ENCODE measurements around the gene KRT74. TPM values are rescaled to one million over a fixed set of nuclear protein-coding genes. Genes with fewer than 3 reads are reported as not detected.

The KRT74 gene
- total RNA-seq, 1 experiment from 2014 or later = not detected

- DNase-seq (ENCODE audit: low read depth in 1 of 2, low spot score in 2 of 2) = no peak
- H3K4me3 ChIP-seq = no peak overlapping the region
- peaks cover 7% of the 10 kb centered on the region for H3K4me1 ChIP-seq (replicated peaks)
- no peaks in the 10 kb centered on the region for H3K36me3 ChIP-seq
- H3K27ac ChIP-seq = no peak overlapping the region
- H3K9me3 ChIP-seq (replicated peaks) = no peaks in the 10 kb centered on the region
- 0 out of 2 replicates have a peak, but pooled peaks cover 18% of the 10 kb centered on the region for H3K27me3 ChIP-seq (replicated peaks)
These were observed 39.8 kb downstream of the KRT74 start for GRCh38 chr12:52533686-52534470.

DNA sequence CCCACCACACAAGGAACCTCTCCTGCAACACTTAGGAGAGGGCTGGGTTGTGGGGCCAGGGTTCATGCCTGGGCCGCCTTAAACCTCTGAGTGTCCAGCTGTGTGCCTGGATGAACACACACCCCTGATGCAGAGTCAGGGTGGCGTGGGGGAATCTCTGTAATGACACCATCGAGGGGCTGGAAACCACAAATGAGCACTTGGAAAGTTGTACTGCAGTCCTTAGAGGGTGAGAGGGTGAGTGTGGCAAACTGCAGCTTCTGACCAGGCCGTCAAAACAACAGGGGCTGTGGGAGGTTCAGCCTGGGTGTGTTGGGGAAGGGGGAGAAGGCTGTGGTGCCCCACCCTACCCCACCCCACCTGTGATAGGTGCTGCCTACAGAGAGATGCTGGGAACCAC, 41.0 kb downstream of the KRT74 start:
- Histone ChIP-seq H3K4me1 (replicated peaks) (no peaks in the 10 kb centered on the region), H3K27me3 (replicated peaks) (0 out of 2 replicates have a peak, but pooled peaks cover 18% of the 10 kb centered on the region), H3K36me3 (no peaks in the 10 kb centered on the region), H3K9me3 (replicated peaks) (no peaks in the 10 kb centered on the region), H3K4me3 (no peak overlapping the region), H3K27ac (no peak overlapping the region)
- DNase-seq (ENCODE audit: low read depth in 1 of 2, low spot score in 2 of 2) = no peak

- H3K36me3 ChIP-seq = no peaks in the 10 kb centered on the region
- H3K27ac ChIP-seq = no peak overlapping the region
- no peak for DNase-seq (ENCODE audit: low read depth in 1 of 2, low spot score in 2 of 2)
- no peak overlapping the region for H3K4me3 ChIP-seq
- 0 out of 2 replicates have a peak, but pooled peaks cover 18% of the 10 kb centered on the region for H3K27me3 ChIP-seq (replicated peaks)
- no peaks in the 10 kb centered on the region for H3K9me3 ChIP-seq (replicated peaks)
- H3K4me1 ChIP-seq (replicated peaks) = no peaks in the 10 kb centered on the region
These were observed 41.9 kb downstream of the KRT74 start for GRCh38 chr12:52531566-52532300.

- Histone ChIP-seq H3K9me3 (replicated peaks) (no peaks in the 10 kb centered on the region), H3K27ac (no peak overlapping the region), H3K4me1 (replicated peaks) (no peaks in the 10 kb centered on the region), H3K4me3 (no peak overlapping the region), H3K36me3 (no peaks in the 10 kb centered on the region), H3K27me3 (replicated peaks) (0 out of 2 replicates have a peak, but pooled peaks cover 14% of the 10 kb centered on the region)
- DNase-seq (ENCODE audit: low read depth in 1 of 2, low spot score in 2 of 2) = no peak
These were observed 42.7 kb downstream of the KRT74 start for GRCh38 chr12:52530905-52531304.

- no peak for DNase-seq (ENCODE audit: low read depth in 1 of 2, low spot score in 2 of 2)
- no peaks in the 10 kb centered on the region for H3K4me1 ChIP-seq (replicated peaks)
- no peaks in the 10 kb centered on the region for H3K36me3 ChIP-seq
- no peaks in the 10 kb centered on the region for H3K9me3 ChIP-seq (replicated peaks)
- H3K4me3 ChIP-seq = no peak overlapping the region
- H3K27me3 ChIP-seq (replicated peaks) = 0 out of 2 replicates have a peak, but pooled peaks cover 13% of the 10 kb centered on the region
- H3K27ac ChIP-seq = no peak overlapping the region
These were observed 43.3 kb downstream of the KRT74 start for GRCh38 chr12:52530366-52530765.

DNA sequence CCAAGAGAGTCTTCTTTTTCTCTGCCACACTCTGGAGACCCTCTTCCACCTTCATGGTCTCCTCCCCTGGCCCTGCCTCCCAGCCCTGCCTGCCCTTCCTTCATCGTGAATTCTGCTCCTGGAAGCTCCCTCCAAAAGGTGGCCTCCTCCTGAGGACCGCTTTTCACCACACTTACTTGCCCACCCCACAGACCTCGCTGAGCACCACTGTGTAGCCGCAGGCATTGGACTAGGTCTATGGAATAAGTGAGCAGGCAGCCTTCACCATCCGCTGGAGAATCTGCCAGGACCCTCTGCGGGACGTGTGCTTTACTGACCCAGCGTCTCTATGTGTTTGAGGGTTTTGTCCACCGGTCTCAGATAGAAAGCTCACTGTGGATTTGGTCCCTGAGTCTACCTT, 43.8 kb downstream of the KRT74 start:
- no peak for DNase-seq (ENCODE audit: low read depth in 1 of 2, low spot score in 2 of 2)
- H3K27me3 ChIP-seq (replicated peaks) = 0 out of 2 replicates have a peak, but pooled peaks cover 13% of the 10 kb centered on the region
- H3K36me3 ChIP-seq = no peaks in the 10 kb centered on the region
- H3K4me3 ChIP-seq = no peak overlapping the region
- H3K27ac ChIP-seq = no peak overlapping the region
- no peaks in the 10 kb centered on the region for H3K4me1 ChIP-seq (replicated peaks)
- no peaks in the 10 kb centered on the region for H3K9me3 ChIP-seq (replicated peaks)

DNA sequence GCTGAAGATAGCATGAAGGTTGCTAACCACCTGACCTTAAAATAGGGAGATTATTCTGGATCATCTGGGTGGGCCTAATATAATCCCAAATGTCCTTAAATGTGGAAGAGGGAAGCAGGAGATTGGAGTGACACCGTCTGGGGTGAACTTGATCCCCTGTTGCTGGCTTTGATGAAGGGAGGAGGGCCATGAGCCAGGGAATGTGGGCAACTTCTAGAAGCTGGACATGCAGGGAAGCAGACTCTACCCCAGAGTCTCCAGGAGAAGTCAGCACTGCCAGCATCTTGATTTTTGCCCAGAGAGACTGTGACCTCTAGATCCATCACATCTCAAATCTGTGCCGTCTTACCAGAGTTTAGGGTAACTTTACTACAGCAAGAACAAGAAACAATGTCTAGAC, 44.2 kb downstream of the KRT74 start:
- Histone ChIP-seq H3K27ac (no peak overlapping the region), H3K4me1 (replicated peaks) (no peaks in the 10 kb centered on the region), H3K36me3 (no peaks in the 10 kb centered on the region), H3K4me3 (no peak overlapping the region), H3K9me3 (replicated peaks) (no peaks in the 10 kb centered on the region), H3K27me3 (replicated peaks) (0 out of 2 replicates have a peak, but pooled peaks cover 13% of the 10 kb centered on the region)
- DNase-seq (ENCODE audit: low read depth in 1 of 2, low spot score in 2 of 2) = no peak

DNA sequence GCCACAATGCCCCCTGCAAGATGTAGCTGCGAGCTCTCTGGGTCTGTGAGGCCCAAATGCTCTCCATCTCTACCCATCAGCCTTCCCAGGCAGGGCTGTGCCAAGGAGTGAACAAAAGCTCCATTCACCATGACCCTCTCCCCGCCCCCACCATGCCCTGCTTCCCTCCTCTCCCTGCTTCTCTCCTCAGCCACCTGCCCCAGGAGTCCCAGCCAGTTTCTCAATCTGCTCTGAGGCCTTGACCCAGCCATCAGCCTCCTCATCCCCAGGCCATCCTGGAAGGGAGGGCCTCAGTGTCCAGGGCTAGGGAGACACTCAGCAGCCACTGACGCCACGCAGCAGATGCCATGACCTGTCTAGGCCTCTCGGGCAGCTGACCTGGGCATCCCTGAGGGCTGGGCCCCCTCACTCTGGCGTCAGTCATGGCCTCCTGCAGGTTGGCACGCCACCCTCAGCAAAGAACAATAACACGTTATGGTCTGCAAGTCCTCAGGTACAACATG, 45.0 kb downstream of the KRT74 start:
- Histone ChIP-seq H3K4me1 (replicated peaks) (no peaks in the 10 kb centered on the region), H3K9me3 (replicated peaks) (no peaks in the 10 kb centered on the region), H3K36me3 (no peaks in the 10 kb centered on the region), H3K27me3 (replicated peaks) (0 out of 2 replicates have a peak, but pooled peaks cover 13% of the 10 kb centered on the region), H3K4me3 (no peak overlapping the region), H3K27ac (no peak overlapping the region)
- DNase-seq (ENCODE audit: low read depth in 1 of 2, low spot score in 2 of 2) = no peak

GRCh38 chr12:52527121-52527800, 46.4 kb downstream of the KRT74 start:
- Histone ChIP-seq H3K9me3 (replicated peaks) (no peaks in the 10 kb centered on the region), H3K27me3 (replicated peaks) (0 out of 2 replicates have a peak, but pooled peaks cover 13% of the 10 kb centered on the region), H3K36me3 (no peaks in the 10 kb centered on the region), H3K4me3 (no peak overlapping the region), H3K4me1 (replicated peaks) (no peaks in the 10 kb centered on the region), H3K27ac (no peak overlapping the region)
- DNase-seq (ENCODE audit: low read depth in 1 of 2, low spot score in 2 of 2) = peak in 1 of 2 experiments; percentile 19

GRCh38 chr12:52526511-52526951, 47.1 kb downstream of the KRT74 start:
- 0 out of 2 replicates have a peak, but pooled peaks cover 13% of the 10 kb centered on the region for H3K27me3 ChIP-seq (replicated peaks)
- no peaks in the 10 kb centered on the region for H3K9me3 ChIP-seq (replicated peaks)
- H3K36me3 ChIP-seq = no peaks in the 10 kb centered on the region
- no peak overlapping the region for H3K27ac ChIP-seq
- H3K4me1 ChIP-seq (replicated peaks) = no peaks in the 10 kb centered on the region
- H3K4me3 ChIP-seq = no peak overlapping the region
- peak in 1 of 2 experiments; percentile 28 for DNase-seq (ENCODE audit: low read depth in 1 of 2, low spot score in 2 of 2)

- H3K4me3 ChIP-seq = no peak overlapping the region
- H3K4me1 ChIP-seq (replicated peaks) = no peaks in the 10 kb centered on the region
- DNase-seq (ENCODE audit: low read depth in 1 of 2, low spot score in 2 of 2) = peak in 1 of 2 experiments; percentile 23
- no peaks in the 10 kb centered on the region for H3K9me3 ChIP-seq (replicated peaks)
- no peaks in the 10 kb centered on the region for H3K36me3 ChIP-seq
- 0 out of 2 replicates have a peak, but pooled peaks cover 13% of the 10 kb centered on the region for H3K27me3 ChIP-seq (replicated peaks)
- no peak overlapping the region for H3K27ac ChIP-seq
These were observed 47.8 kb downstream of the KRT74 start for GRCh38 chr12:52525661-52526499.

DNA sequence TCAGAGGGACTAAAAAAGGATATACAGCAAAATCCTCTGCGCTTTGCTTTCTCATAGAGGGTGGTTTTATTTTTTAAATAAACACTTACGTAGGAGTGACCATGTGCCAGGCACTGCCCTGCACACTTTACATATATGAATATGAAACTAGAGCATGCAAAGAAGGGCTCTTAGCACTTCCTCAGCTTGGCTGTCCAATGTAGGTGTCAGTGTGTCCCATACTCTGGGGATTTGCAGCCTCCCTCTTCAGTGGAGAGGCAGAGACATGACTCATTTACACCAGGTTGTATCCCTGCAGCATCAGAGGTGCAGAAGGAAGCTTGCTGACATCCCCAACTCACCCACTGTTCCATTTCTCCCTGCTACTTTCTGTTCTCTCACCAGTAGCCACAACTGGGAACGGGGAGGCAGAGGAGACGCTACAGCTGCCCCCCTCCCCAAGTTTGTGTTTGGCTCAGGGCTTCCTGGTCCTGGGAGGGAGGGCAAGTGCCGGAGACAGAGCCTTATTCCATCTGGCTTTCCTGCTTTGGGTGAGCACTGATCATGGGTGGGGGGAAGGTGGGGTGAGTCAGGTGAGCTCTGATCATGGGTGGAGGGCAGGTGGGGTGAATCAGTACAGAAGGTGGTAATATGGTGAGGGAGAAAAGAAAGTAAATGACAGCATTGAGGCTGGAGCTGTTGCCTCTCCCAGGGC, 48.6 kb downstream of the KRT74 start:
- Histone ChIP-seq H3K4me1 (replicated peaks) (no peaks in the 10 kb centered on the region), H3K9me3 (replicated peaks) (no peaks in the 10 kb centered on the region), H3K27ac (no peak overlapping the region), H3K27me3 (replicated peaks) (0 out of 2 replicates have a peak, but pooled peaks cover 11% of the 10 kb centered on the region), H3K36me3 (no peaks in the 10 kb centered on the region), H3K4me3 (no peak overlapping the region)
- peak in 1 of 2 experiments; percentile 19 for DNase-seq (ENCODE audit: low read depth in 1 of 2, low spot score in 2 of 2)

All from SJSA1 (cell line).